GM18517 (cell line): Measurements from ENCODE around the gene LMTK2.

Experiments used
- ATAC-seq: cut with Tn5 transposase; IDR thresholded peaks from one replicate; pipeline ENCODE4 v1.9.1; 2021; ENCODE audit warnings: mild to moderate bottlenecking, moderate library complexity; ENCODE audit not compliant: unreplicated experiment

Gene LMTK2

GRCh38 chr7:98106647-98107312 is at the start of gene LMTK2:
LMTK2 (plus strand) TSS chr7:98106862; CDS start chr7:98107178, 316 bp downstream.
- ATAC-seq = peak; percentile 95

- no peak for ATAC-seq
Measured at GRCh38 chr7:98057157-98057556, 49.5 kb upstream of the LMTK2 start.

GRCh38 chr7:98058186-98058585 is 48.5 kb upstream of the LMTK2 start:
- ATAC-seq = no peak

- ATAC-seq = no peak
Measured at GRCh38 chr7:98064233-98064632, 42.4 kb upstream of the LMTK2 start.

- ATAC-seq = no peak
Measured at GRCh38 chr7:98066208-98066607, 40.5 kb upstream of the LMTK2 start.

GRCh38 chr7:98066934-98067507 is 39.6 kb upstream of the LMTK2 start:
- ATAC-seq = no peak

GRCh38 chr7:98073047-98073446 is 33.6 kb upstream of the LMTK2 start:
- ATAC-seq = no peak

GRCh38 chr7:98075801-98076200 is 30.9 kb upstream of the LMTK2 start:
- no peak for ATAC-seq

GRCh38 chr7:98077762-98078161 is 28.9 kb upstream of the LMTK2 start:
- ATAC-seq = no peak

- ATAC-seq = no peak
Measured at GRCh38 chr7:98078197-98078870, 28.3 kb upstream of the LMTK2 start.

- ATAC-seq = no peak
Measured at GRCh38 chr7:98079891-98080648, 26.6 kb upstream of the LMTK2 start.

- no peak for ATAC-seq
Measured at GRCh38 chr7:98081319-98081718, 25.3 kb upstream of the LMTK2 start.

- ATAC-seq = no peak
Measured at GRCh38 chr7:98084631-98085030, 22.0 kb upstream of the LMTK2 start.

- ATAC-seq = no peak
Measured at GRCh38 chr7:98085674-98086073, 21.0 kb upstream of the LMTK2 start.

- ATAC-seq = no peak
Measured at GRCh38 chr7:98086281-98086718, 20.4 kb upstream of the LMTK2 start.

- no peak for ATAC-seq
Measured at GRCh38 chr7:98088109-98088508, 18.6 kb upstream of the LMTK2 start.

GRCh38 chr7:98090116-98090515 is 16.5 kb upstream of the LMTK2 start:
- ATAC-seq = no peak

GRCh38 chr7:98091061-98091460 is 15.6 kb upstream of the LMTK2 start:
- ATAC-seq = no peak

- no peak for ATAC-seq
Measured at GRCh38 chr7:98091523-98091922, 15.1 kb upstream of the LMTK2 start.

GRCh38 chr7:98097042-98097645 is 9.5 kb upstream of the LMTK2 start:
- ATAC-seq = no peak

- ATAC-seq = no peak
Measured at GRCh38 chr7:98100088-98100487, 6.6 kb upstream of the LMTK2 start.
